Astrocyte (in vitro differentiated cells and primary cell): Measurements from ENCODE around the gene COL23A1.

ENCODE experiments used
- EZH2 ChIP-seq: IDR thresholded peaks from 2 replicates; pipeline ENCODE4 v1.6.1; 2012; ENCODE audit warnings: mild to moderate bottlenecking, low read length, inconsistent platforms; ENCODE audit not compliant: insufficient read depth
- TF ChIP-seq, protein P1 (sequence below): IDR thresholded peaks from 2 replicates; pipeline ENCODE4 v1.5.1; 2011; ENCODE audit warnings: low read depth, mild to moderate bottlenecking, inconsistent platforms, low read length, moderate library complexity; ENCODE audit not compliant: insufficient read depth

DNA sequence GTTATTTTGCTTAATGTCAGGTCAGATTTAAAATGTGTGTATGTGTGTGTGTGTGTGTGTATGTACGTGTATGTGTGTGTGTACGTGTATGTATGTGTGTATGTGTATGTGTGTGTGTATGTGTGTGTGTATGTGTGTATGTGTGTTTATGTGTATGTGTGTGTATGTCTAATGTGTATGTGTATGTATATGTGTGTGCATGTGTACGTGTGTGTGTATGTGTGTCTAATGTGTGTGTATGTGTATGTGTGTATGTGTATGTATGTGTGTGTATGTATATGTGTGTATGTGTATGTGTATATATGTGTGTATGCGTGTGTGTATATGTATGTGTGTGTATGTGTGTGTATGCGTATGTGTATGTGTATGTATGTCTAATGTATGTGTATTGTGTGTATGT lies 232.5 kb downstream of the COL23A1 start:
- TF ChIP-seq, protein P1, sequence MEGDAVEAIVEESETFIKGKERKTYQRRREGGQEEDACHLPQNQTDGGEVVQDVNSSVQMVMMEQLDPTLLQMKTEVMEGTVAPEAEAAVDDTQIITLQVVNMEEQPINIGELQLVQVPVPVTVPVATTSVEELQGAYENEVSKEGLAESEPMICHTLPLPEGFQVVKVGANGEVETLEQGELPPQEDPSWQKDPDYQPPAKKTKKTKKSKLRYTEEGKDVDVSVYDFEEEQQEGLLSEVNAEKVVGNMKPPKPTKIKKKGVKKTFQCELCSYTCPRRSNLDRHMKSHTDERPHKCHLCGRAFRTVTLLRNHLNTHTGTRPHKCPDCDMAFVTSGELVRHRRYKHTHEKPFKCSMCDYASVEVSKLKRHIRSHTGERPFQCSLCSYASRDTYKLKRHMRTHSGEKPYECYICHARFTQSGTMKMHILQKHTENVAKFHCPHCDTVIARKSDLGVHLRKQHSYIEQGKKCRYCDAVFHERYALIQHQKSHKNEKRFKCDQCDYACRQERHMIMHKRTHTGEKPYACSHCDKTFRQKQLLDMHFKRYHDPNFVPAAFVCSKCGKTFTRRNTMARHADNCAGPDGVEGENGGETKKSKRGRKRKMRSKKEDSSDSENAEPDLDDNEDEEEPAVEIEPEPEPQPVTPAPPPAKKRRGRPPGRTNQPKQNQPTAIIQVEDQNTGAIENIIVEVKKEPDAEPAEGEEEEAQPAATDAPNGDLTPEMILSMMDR: no peak
- TF ChIP-seq EZH2: no peak
